Neural cell (in vitro differentiated cells): ENCODE data around the gene OR4D1.

Source experiments
- EP300 ChIP-seq: fragments of 450-650 bp; conservative IDR thresholded peaks from 2 replicates; pipeline ENCODE4 v1.6.1; 2014; ENCODE audit warnings: antibody characterized with exemption, mild to moderate bottlenecking, moderate library complexity; ENCODE audit not compliant: poor library complexity, severe bottlenecking
- EZH2 ChIP-seq: fragments of 200-600, 300-800 bp; shearing (Covaris generic), sonication (generic); IDR thresholded peaks from 2 replicates; pipeline ENCODE4 v1.6.1; 2014; ENCODE audit warnings: antibody characterized with exemption, low read length, borderline replicate concordance, mild to moderate bottlenecking; ENCODE audit not compliant: insufficient read depth, poor library complexity, severe bottlenecking
- RAD21 ChIP-seq: fragments of 450-650 bp; conservative IDR thresholded peaks from 2 replicates; pipeline ENCODE4 v1.6.1; 2014; ENCODE audit warnings: antibody characterized with exemption, mild to moderate bottlenecking, moderate library complexity
- REST ChIP-seq: IDR thresholded peaks from 2 replicates; pipeline ENCODE4 v1.6.1; 2012; ENCODE audit warnings: borderline replicate concordance
- TF ChIP-seq, protein P1 (sequence below): fragments of 450-650 bp; IDR thresholded peaks from 2 replicates; pipeline ENCODE4 v1.5.1; 2014; ENCODE audit warnings: antibody characterized with exemption, mild to moderate bottlenecking, moderate library complexity; ENCODE audit not compliant: poor library complexity, severe bottlenecking

DNA sequence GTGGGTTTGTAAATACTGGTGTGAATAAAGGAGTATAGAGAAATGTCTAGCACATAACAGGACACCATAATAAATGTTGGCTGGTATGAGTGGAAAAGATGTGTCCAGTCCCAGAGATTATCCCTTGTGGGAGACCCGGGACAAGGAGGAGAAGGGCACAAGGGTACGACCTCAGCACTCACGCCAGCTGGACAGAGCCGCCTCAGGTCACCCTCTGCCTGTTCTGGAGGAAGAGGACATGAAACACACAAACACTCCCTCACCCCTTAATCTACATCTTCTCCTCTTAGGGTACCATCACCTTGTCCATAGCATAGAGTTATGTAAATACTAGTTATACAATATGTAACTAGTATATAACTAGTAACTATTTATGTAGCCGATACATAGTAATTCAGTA, 38.2 kb upstream of the OR4D1 start:
- TF ChIP-seq, protein P1, sequence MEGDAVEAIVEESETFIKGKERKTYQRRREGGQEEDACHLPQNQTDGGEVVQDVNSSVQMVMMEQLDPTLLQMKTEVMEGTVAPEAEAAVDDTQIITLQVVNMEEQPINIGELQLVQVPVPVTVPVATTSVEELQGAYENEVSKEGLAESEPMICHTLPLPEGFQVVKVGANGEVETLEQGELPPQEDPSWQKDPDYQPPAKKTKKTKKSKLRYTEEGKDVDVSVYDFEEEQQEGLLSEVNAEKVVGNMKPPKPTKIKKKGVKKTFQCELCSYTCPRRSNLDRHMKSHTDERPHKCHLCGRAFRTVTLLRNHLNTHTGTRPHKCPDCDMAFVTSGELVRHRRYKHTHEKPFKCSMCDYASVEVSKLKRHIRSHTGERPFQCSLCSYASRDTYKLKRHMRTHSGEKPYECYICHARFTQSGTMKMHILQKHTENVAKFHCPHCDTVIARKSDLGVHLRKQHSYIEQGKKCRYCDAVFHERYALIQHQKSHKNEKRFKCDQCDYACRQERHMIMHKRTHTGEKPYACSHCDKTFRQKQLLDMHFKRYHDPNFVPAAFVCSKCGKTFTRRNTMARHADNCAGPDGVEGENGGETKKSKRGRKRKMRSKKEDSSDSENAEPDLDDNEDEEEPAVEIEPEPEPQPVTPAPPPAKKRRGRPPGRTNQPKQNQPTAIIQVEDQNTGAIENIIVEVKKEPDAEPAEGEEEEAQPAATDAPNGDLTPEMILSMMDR, result no peak
- TF ChIP-seq REST, result no peak
- TF ChIP-seq EZH2, result no peak
- no peak for TF ChIP-seq EP300
- TF ChIP-seq RAD21, result no peak
